NCI-H2196 (cell line): ENCODE results near the gene C16orf96.

ENCODE experiments used
- DNase-seq: peaks from one replicate; lab custom pipeline; 2025; ENCODE audit not compliant: unreplicated experiment; lab: John Stamatoyannopoulos, UW

The C16orf96 gene

GRCh38 chr16:4599037-4599436, 42.9 kb downstream of the C16orf96 start:
- DNase-seq, result no peak

- DNase-seq, result no peak
Observed at GRCh38 chr16:4599545-4599944, 43.4 kb downstream of the C16orf96 start.

DNA sequence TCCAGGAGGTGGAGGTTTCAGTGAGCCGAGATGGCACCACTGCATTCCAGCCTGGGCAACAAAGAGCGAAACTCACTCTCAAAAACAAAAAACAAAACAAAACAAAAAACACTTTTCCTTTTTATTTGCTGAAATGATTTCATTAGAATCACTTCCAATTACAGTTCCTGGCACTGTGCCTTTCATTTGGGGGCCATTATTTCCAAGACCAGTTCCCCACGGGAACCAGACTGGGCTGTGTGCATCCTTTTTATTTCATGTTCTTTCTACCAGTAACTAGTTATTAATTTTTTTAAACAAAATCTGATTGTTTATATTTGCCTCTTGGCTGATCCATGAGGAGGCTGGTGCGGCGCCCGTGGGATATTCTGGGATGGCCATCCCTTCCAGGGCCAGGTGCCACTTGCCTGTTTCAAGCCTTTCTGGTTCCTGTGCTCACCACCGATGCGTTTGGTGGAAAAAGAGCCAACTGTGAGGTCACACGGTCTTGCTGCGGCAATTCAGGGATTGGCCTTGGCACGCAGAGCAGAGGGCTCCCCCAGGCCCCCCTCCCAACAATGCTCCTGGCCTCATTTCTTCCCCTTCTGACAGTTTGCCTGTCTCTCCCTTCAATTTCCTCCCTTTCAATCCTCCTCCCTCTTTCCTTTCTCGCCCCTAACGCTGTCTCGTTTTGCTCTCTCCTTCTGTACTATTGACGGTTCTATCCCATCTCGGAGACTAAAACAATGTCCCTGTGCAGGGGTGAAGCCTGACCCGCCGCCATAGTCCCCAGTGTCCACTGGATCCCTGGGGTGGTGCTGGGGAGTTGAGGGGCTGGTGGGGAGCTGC, 45.1 kb downstream of the C16orf96 start:
- peak; percentile 71 for DNase-seq

DNA sequence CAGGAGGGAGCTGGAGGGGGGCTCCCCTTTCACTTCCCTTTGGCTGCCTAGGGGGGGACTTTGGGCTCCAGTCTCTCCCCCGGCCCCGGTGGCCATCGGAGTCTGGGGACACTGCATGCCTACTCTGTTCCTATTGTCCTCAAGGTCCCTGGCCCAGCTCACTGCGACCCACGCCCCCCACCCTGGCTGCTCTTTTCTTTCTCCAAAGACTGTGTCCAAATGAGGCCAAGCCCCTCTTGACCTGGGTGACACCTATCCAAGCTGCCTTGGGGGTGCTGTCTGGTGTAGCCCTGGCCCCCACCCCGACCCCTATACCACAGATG, 45.7 kb downstream of the C16orf96 start:
- no peak for DNase-seq

DNA sequence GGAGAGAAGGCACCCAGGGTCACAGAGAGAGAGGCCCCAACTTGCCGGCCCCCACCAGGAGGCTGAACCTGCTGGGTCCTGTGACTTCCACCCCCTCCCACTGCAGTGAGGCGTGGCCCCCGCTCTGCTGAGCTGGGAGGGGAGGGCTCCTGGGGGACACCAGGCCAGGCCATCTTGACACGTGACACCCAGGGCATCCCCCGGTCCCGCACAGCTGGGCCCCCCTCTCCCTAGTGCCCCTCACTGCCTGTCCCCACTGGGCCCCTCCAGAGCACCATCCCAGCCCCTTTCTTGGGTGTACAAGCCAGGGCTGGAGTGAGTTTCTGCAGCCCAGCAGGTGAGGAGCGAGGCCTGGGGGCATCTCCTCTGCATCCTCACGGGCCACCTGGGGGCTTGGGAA, 46.2 kb downstream of the C16orf96 start:
- DNase-seq, result no peak

- DNase-seq, result no peak
Observed at GRCh38 chr16:4603624-4604170, 47.6 kb downstream of the C16orf96 start.

GRCh38 chr16:4604401-4604800, 48.3 kb downstream of the C16orf96 start:
- DNase-seq, result no peak

DNA sequence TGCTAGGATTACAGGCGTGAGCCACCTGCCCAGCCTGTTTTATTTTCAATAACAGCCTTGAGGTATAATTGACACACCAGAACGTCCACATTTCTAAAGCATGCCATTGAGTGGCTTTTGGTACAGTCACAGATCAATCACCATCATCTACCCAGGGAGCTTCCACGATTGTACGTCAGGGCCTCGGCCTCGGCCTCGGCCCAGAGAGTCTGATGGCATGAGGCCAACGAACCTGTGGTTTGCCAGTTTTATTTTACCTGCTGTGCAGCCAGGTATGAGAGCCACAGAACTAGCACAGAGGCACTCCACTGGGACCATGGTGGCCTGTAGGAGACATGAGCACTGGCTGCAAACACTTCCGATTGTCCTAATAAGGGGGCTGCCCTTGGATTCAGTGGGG, 50.2 kb downstream of the C16orf96 start:
- no peak for DNase-seq

GRCh38 chr16:4607841-4608703, 51.9 kb downstream of the C16orf96 start:
- no peak for DNase-seq

DNA sequence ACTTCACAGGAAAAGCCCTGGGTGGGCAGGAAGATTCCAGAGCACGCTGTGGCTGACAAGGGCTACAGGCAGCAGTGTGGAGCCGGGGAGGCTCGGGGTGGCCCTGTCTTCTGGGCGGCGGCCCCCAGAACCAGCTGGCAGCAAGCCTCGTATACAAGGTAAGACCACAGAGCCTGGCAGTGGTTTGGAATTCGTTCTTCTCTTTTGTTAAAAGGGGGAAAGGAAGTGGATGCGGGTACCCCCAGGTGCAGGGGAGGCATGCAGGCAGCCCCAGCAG, 52.5 kb downstream of the C16orf96 start:
- DNase-seq, result no peak

DNA sequence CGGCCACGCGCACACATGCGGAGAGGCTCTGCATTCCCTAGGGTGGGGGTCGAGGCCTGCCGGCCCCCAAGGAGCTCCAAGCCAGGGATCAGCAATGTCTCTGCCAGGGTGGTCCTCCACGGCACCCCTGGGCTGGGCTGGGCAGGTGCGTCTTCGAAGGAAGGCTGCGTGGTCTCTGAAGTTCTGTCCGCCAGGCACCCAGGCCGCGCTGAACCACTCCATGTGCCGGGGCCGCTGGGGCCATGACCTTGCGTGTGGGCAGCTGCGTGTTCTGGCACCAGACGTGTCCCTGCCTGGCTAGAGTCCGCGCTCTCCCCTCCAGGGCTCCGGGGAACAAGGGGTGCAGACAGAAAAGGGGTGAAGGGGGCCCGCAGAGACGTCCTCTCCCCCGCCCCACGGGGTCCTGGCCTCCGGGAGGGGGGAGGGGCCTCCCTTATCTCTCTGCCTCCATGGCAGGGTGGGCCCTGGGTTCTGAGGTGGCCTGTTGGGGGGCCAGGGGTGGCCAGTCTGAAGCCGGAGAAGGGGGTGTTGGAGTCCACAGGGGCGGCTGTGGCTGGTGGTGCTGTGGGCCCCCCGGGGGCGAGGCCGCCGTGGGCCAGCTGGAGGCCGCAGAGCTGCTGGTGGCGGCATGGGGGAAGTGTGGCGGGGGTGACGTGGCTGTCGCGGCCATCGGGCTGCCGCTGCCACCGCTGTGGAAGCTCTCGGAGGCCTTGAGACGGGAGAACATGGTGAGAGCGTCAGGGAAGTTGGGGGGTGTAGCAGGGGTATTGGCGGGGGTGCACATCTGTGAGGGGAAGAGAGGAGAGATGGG, 53.3 kb downstream of the C16orf96 start:
- no peak for DNase-seq

- DNase-seq, result no peak
Observed at GRCh38 chr16:4610011-4611005, 54.2 kb downstream of the C16orf96 start.

DNA sequence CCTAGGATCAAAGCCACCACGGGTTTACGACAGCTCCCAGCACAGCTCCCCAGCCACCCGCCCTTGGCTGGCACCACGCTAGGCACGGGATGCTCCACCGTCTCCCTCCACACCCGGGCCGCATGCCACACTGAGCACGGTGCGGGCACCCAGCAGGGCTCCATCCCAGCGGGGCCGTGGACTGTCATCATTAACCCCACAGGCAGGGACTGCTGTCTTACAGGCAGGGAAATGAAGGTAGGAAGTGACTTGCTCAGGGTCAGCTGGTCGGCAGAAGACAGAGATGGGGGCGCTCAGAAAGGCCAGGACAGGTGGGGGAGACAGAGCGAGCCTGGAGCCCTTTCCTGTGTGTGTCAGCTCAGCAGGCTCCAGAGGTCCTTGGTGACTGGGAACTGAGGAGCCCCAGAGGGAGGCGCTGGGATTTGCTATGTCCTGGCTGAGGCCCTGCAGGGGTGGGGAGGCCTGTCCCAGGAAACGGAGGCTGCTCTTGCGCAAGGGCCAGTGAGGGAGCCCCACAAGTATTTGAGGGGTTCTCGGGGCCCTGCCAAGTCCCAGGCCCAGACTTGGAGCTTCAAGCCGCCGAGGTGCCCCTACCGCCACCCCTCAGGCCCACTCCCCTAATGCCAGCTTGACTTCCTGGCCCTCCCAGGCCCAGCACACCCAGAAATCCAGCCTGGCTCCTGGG, 55.3 kb downstream of the C16orf96 start:
- no peak for DNase-seq

GRCh38 chr16:4612474-4612931, 56.4 kb downstream of the C16orf96 start:
- no peak for DNase-seq

GRCh38 chr16:4612977-4613635, 57.0 kb downstream of the C16orf96 start:
- no peak for DNase-seq

GRCh38 chr16:4613636-4614570, 57.8 kb downstream of the C16orf96 start:
- no peak for DNase-seq

DNA sequence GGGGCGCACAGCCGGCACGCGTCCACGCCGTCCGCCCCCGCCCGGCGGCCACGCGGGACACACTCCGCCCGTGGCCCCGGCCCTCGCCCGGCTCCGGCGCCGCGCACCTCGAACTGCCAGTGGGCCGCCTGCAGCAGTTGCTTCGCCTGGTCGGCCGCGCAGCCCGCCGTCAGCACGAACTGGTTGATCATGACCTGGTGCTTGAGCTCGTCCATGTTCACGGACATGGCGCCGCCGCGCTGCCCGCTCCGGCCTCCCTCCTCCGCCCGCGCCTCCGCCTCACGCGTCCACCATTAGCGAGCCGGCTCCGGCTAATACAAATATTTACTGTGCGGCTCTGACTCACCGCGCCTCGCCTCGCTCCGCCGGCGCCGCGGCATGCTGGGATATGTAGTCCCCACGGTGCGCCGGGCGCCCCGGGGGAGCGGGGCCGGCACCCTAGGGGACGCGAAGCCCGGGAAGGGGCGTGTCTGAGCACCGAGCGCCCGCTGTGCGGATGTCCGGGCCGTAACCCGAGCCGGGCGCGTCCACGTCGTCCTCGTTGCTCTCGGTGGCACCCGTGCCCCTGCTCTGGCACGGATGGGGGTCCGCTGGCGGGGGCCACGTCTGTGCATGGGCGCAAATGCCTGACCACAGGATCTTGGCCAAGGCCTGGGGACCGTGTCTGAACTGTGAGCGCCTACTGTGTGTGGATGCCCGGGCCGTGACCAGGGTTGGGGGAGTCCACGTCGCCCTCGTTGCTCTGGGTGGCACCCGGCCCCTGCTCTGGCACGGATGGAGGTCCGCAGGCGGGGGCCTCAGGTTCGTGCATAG, 58.6 kb downstream of the C16orf96 start, which contains the start of gene UBALD1:
TSS of gene UBALD1 (minus strand) at position 318 of the 813 bp plus-strand sequence. CDS start at position 227, 91 bp downstream.
- DNase-seq, result peak; percentile 96
